Prostate gland (tissue), 2 donors: Measurements from ENCODE around the gene PHLDB1.

Source experiments
- CTCF ChIP-seq, 4 experiments: fragments of 200-600 bp in 2 of 4; fragments of 450-650 bp in 2 of 4; sonication (generic) in 2 of 4; IDR thresholded peaks; 1 replicate in 3 of 4; 2 replicates in 1 of 4; pipeline ENCODE4 v1.5.1; 2016 to 2019; ENCODE audit warnings: antibody characterized with exemption in 4 of 4, mild to moderate bottlenecking in 2 of 4, moderate library complexity in 2 of 4
- POLR2AphosphoS5 ChIP-seq: sonication (generic); formaldehyde crosslinking; IDR thresholded peaks from one replicate; pipeline ENCODE4 v1.6.1; 2017; ENCODE audit warnings: antibody characterized with exemption

- TF ChIP-seq CTCF (IDR thresholded peaks at IDR 0.05) (no peak), POLR2AphosphoS5 (no peak)
These were observed 36.6 kb upstream of the PHLDB1 start for GRCh38 chr11:118570787-118571186.
